Psoas muscle (tissue), 8 donors: ENCODE data around the gene SIRT5. TPM values are rescaled to one million over a fixed set of nuclear protein-coding genes. Genes with fewer than 3 reads are reported as not detected.

Experiments
- ATAC-seq, 4 donors: fragments of 200-7000 bp; cut with Tn5 transposase; one replicate each; pipeline ENCODE4 v1.9.1; 2020; ENCODE audit warnings: moderate library complexity in 3 of 4, mild to moderate bottlenecking in 2 of 4
- DNase-seq, 2 donors: peaks; one replicate each; pipeline ENCODE4 v3.0.0-alpha.2; 2020
- H3K27ac ChIP-seq: fragments of 200-600 bp; one replicate; pipeline ENCODE4 v1.8.0; 2022
- H3K27me3 ChIP-seq, 3 donors: fragments of 200-600 bp in 1 of 3; one replicate each; pipeline versions ENCODE4 v1.6.1 to v1.8.0; 2013 to 2022; ENCODE audit warnings: low read length in 2 of 3, mild to moderate bottlenecking in 2 of 3, moderate library complexity in 1 of 3; ENCODE audit not compliant: insufficient read depth in 3 of 3
- H3K36me3 ChIP-seq, 2 donors: fragments of 200-600 bp in 1 of 2; one replicate each; pipeline versions ENCODE4 v1.6.1 to v1.8.0; 2013 to 2022; ENCODE audit warnings: low read depth in 1 of 2, mild to moderate bottlenecking in 1 of 2, moderate library complexity in 1 of 2; ENCODE audit not compliant: insufficient read depth in 1 of 2
- H3K4me1 ChIP-seq: fragments of 200-600 bp; one replicate; pipeline ENCODE4 v1.8.0; 2022
- H3K4me3 ChIP-seq: fragments of 200-600 bp; one replicate; pipeline ENCODE4 v1.8.0; 2022; ENCODE audit warnings: mild to moderate bottlenecking
- H3K9me3 ChIP-seq: fragments of 200-600 bp; one replicate; pipeline ENCODE4 v1.8.0; 2022
- CTCF ChIP-seq: fragments of 200-600 bp; IDR thresholded peaks from one replicate; pipeline ENCODE4 v1.8.0; 2022; ENCODE audit warnings: antibody characterized with exemption
- WGBS, 3 donors: extraction: QIAGEN DNeasy Blood & Tissue Kit; methylation state at CpG; one replicate each; pipeline versions ENCODE4 v1.1.6 to v1.1.7; 2013; 5-methylcytosine and 5-hydroxymethylcytosine counted together
- intact Hi-C, 2 donors: fragments of 100-400 bp; cut with DNase I; formaldehyde crosslinking; loops; one replicate each; pipeline versions ENCODE4 v1.11.0 to v1.14.2; 2022
- polyA plus RNA-seq, 3 donors: library from polyadenylated mRNA; stranded (reverse); fragments of 200-250 nt; gene quantifications; one replicate each; pipeline ENCODE4 v1.2.3, GENCODE V29; 2013
- total RNA-seq, 4 donors: library from RNA; stranded (reverse); fragmentation: NEBNext Ultra II Directional in 2 of 4; extraction: Animal tissue kit (Norgen Biotek cat#: 25700) in 2 of 4; gene quantifications; one replicate each; pipeline versions ENCODE4 v1.2.1 to v1.2.4, GENCODE V29; 2021 to 2023
- donor health status: healthy with polysubstance abuse.
- donor health status: DM: no; HTN: no; CAD: no; lungs with moderate emphysema.
- donor health status: Bipolar disorder and iron deficiency.
- donor health status: healthy.
- donor health status: DM: yes; HTN: yes; CAD: no.
- donor health status: DM: no; HTN: no; CAD: no.
- donor health status: DM: no; HTN: no; CAD: no.
- donor health status: DM: yes; HTN: yes; CAD: no.

The SIRT5 gene
- total and polyA plus RNA-seq, 7 donors = 10.1 to 29.2 (median 19.3) TPM

GRCh38 chr6:13663986-13664385 is 89.6 kb downstream of the SIRT5 start:
- DNase-seq (no peak), ATAC-seq (no peak)
- Histone ChIP-seq H3K4me3 (no peak overlapping the region), H3K27me3 (no peaks in the 10 kb centered on the region), H3K27ac (no peak overlapping the region), H3K36me3 (no peaks in the 10 kb centered on the region), H3K9me3 (no peaks in the 10 kb centered on the region), H3K4me1 (peaks cover 71% of the 10 kb centered on the region)
- 91 to 95% (median 91%) methylated on average over 4 of the region's 4 CpGs for WGBS, 3 donors
- no peak for TF ChIP-seq CTCF
- intact Hi-C loops = no loop called here

Other genes starting within 250 kb of the SIRT5 start
- gene TBC1D7, start 246.1 kb upstream of the SIRT5 start, total RNA-seq = 10 to 100 TPM in 3 of 4 donors, 1 to 10 TPM in 1; 9.4 to 12.0 (median 10.3) TPM
- 10 to 100 TPM; 14.8 to 19.4 (median 17.4) TPM for gene TBC1D7, start 246.1 kb upstream of the SIRT5 start, polyA plus RNA-seq
- gene GFOD1, start 87.0 kb upstream of the SIRT5 start, total RNA-seq = 10 to 100 TPM; 16.7 to 34.2 (median 23.9) TPM
- 10 to 100 TPM in 1 of 3 donors, 1 to 10 TPM in 2; 5.9 to 12.0 (median 8.3) TPM for gene GFOD1, start 87.0 kb upstream of the SIRT5 start, polyA plus RNA-seq
- 10 to 100 TPM; 31.2 to 45.1 (median 41.8) TPM for gene NOL7, start 40.7 kb downstream of the SIRT5 start, total RNA-seq
- gene NOL7, start 40.7 kb downstream of the SIRT5 start, polyA plus RNA-seq = 100 to 1,000 TPM in 1 of 3 donors, 10 to 100 TPM in 2; 47.7 to 141 (median 67.1) TPM
- gene RANBP9, start 137.2 kb downstream of the SIRT5 start, total RNA-seq = 10 to 100 TPM; 52.9 to 72.6 (median 58.2) TPM
- 10 to 100 TPM; 22.3 to 64.2 (median 37.3) TPM for gene RANBP9, start 137.2 kb downstream of the SIRT5 start, polyA plus RNA-seq
- gene MCUR1, start 240.0 kb downstream of the SIRT5 start, total RNA-seq = 10 to 100 TPM; 20.5 to 31.9 (median 23.2) TPM
- 10 to 100 TPM; 17.9 to 20.1 (median 18.0) TPM for gene MCUR1, start 240.0 kb downstream of the SIRT5 start, polyA plus RNA-seq